K562 (cell line): ENCODE data around the gene CLNK. TPM values are rescaled to one million over a fixed set of nuclear protein-coding genes. Genes with fewer than 3 reads are reported as not detected.

Source experiments
- ATAC-seq: fragments of 200-7000 bp; cut with Tn5 transposase; 3 replicates; pipeline ENCODE4 v1.9.1; 2020; ENCODE audit warnings: moderate library complexity
- BruUV-seq: library from RNA; stranded (reverse); fragments of 400-500 nt; replicated peaks from 2 replicates; lab custom pipeline; 2021; lab: Mats Ljungman, UMichigan
- CTCF ChIA-PET: fragments of 300-600 bp; formaldehyde crosslinking; extraction: SDS; loops from one replicate; lab custom pipeline; 2021; ENCODE audit warnings: low intra/inter-chr PET ratio; lab: Yijun Ruan, JAX
- POLR2A ChIA-PET: fragments of 300-600, 350-650 bp; sonication (Branson Sonifier 250); formaldehyde crosslinking; extraction: SDS; loops from one replicate; lab custom pipeline; 2021; ENCODE audit warnings: antibody characterized with exemption, inconsistent platforms; lab: Yijun Ruan, JAX
- DNase-seq, 4 experiments: peaks; one replicate each; pipeline versions ENCODE4 v3.0.0 to v3.0.0-alpha.2; 2011 to 2018; ENCODE audit warnings: low spot score in 3 of 4, mixed read lengths in 3 of 4; ENCODE audit errors: extremely low read depth in 1 of 4
- FAIRE-seq: peaks from 2 replicates; lab custom pipeline; 2011; peaks lifted over from hg19 to GRCh38; lab: Jason Lieb, UNC
- H2AFZ ChIP-seq: 2 replicates; pipeline ENCODE4 v1.6.0; 2011; ENCODE audit warnings: low read depth, low read length, control low read depth, inconsistent platforms
- H3K27ac ChIP-seq: fragments of 200-600 bp; 3 replicates; pipeline ENCODE4 v1.8.0; 2011; ENCODE audit warnings: low read depth, mild to moderate bottlenecking, control low read depth, inconsistent platforms, low read length, moderate library complexity, mixed read lengths; ENCODE audit errors: extremely low read depth
- H3K27me3 ChIP-seq, 2 experiments: fragments of 300-600 bp in 1 of 2; 2 replicates in 1 of 2; 3 replicates in 1 of 2; pipeline versions ENCODE4 v1.6.0 to v1.8.0; 2011; ENCODE audit warnings: inconsistent platforms in 2 of 2, low read length in 2 of 2, mild to moderate bottlenecking in 1 of 2, mixed read lengths in 1 of 2, moderate library complexity in 1 of 2; ENCODE audit not compliant: control insufficient read depth in 2 of 2, insufficient read depth in 2 of 2
- H3K36me3 ChIP-seq: fragments of 300-600 bp; 3 replicates; pipeline ENCODE4 v1.8.0; 2011; ENCODE audit warnings: mild to moderate bottlenecking, low read length, inconsistent platforms; ENCODE audit not compliant: control insufficient read depth, insufficient read depth
- H3K4me1 ChIP-seq, 2 experiments: fragments of 200-600 bp in 1 of 2; replicated peaks in 1 of 2; 2 replicates in 1 of 2; 3 replicates in 1 of 2; pipeline versions ENCODE4 v1.5.1 to v1.8.0; 2011; ENCODE audit warnings: inconsistent platforms in 2 of 2, low read length in 2 of 2, mild to moderate bottlenecking in 1 of 2, mixed read lengths in 1 of 2, moderate library complexity in 1 of 2; ENCODE audit not compliant: control insufficient read depth in 2 of 2, insufficient read depth in 2 of 2
- H3K4me2 ChIP-seq: 2 replicates; pipeline ENCODE4 v1.6.1; 2011; ENCODE audit warnings: low read length, control low read depth, inconsistent platforms, mixed read lengths; ENCODE audit not compliant: insufficient read depth
- H3K4me3 ChIP-seq: fragments of 200-600 bp; sonication (generic), shearing (Covaris generic); 2 replicates; pipeline ENCODE4 v1.5.1; 2016; ENCODE audit warnings: control low read depth, inconsistent platforms
- H3K79me2 ChIP-seq: fragments of 200-600 bp; 3 replicates; pipeline ENCODE4 v1.8.0; 2011; ENCODE audit warnings: low read length, inconsistent platforms; ENCODE audit not compliant: control insufficient read depth, insufficient read depth
- H3K9ac ChIP-seq, 2 experiments: 2 replicates each; pipeline versions ENCODE4 v1.6.0 to v1.6.1; 2011; ENCODE audit warnings: low read depth in 2 of 2, low read length in 2 of 2, control low read depth in 1 of 2, inconsistent platforms in 1 of 2, mild to moderate bottlenecking in 1 of 2, mixed read lengths in 1 of 2; ENCODE audit not compliant: insufficient read depth in 1 of 2
- H3K9me1 ChIP-seq: one replicate; pipeline ENCODE4 v1.6.0; 2011; ENCODE audit warnings: inconsistent platforms, mild to moderate bottlenecking, low read length, moderate library complexity; ENCODE audit not compliant: control insufficient read depth, insufficient read depth
- H3K9me3 ChIP-seq: replicated peaks from 2 replicates; pipeline ENCODE4 v1.5.1; 2011; ENCODE audit warnings: low read depth, low read length, inconsistent platforms; ENCODE audit not compliant: control insufficient read depth, insufficient read depth
- H4K20me1 ChIP-seq: replicated peaks from 2 replicates; pipeline ENCODE4 v1.6.1; 2011; ENCODE audit warnings: low read length, inconsistent platforms, mixed read lengths; ENCODE audit not compliant: control insufficient read depth, insufficient read depth
- ARID3B ChIP-seq: fragments of 250-450 bp; sonication (Bioruptor Pico); IDR thresholded peaks from 2 replicates; pipeline ENCODE4 v1.4.0; 2020; ENCODE audit warnings: borderline replicate concordance
- BCL6 ChIP-seq: fragments of 250-450 bp; sonication (Bioruptor Pico); IDR thresholded peaks from 2 replicates; pipeline ENCODE4 v1.4.0; 2020
- CAMTA2 ChIP-seq: fragments of 250-450 bp; sonication (Bioruptor Pico); conservative IDR thresholded peaks from 2 replicates; pipeline ENCODE4 v1.5.1; 2022
- CC2D1A ChIP-seq: fragments of 450-650 bp; IDR thresholded peaks from 2 replicates; pipeline ENCODE4 v1.6.1; 2017; ENCODE audit warnings: mild to moderate bottlenecking
- HNRNPH1 ChIP-seq: fragments of 200-400 bp; formaldehyde crosslinking; optimal IDR thresholded peaks from 2 replicates; pipeline ENCODE3; 2017; ENCODE audit warnings: low read depth, mild to moderate bottlenecking, low read length, moderate library complexity
- MEIS2 ChIP-seq: fragments of 450-650 bp; IDR thresholded peaks from 2 replicates; pipeline ENCODE4 v1.6.1; 2014; ENCODE audit warnings: mild to moderate bottlenecking; ENCODE audit not compliant: partially characterized antibody
- NFE2L1 ChIP-seq: fragments of 450-650 bp; IDR thresholded peaks from 2 replicates; pipeline ENCODE4 v1.6.1; 2016; ENCODE audit warnings: missing genetic modification characterization, low read depth, mild to moderate bottlenecking, missing compliant biosample characterization, moderate library complexity, borderline replicate concordance
- NFRKB ChIP-seq: fragments of 450-650 bp; IDR thresholded peaks from 2 replicates; pipeline ENCODE4 v1.6.1; 2016; ENCODE audit warnings: low read depth
- NR0B1 ChIP-seq: fragments of 450-650 bp; IDR thresholded peaks from one replicate; pipeline ENCODE4 v1.6.1; 2018; ENCODE audit warnings: mild to moderate bottlenecking, moderate library complexity; ENCODE audit not compliant: partially characterized antibody
- RBM17 ChIP-seq: fragments of 200-400 bp; formaldehyde crosslinking; IDR thresholded peaks from 2 replicates; pipeline ENCODE4 v1.6.1; 2017; ENCODE audit warnings: low read depth, mild to moderate bottlenecking, low read length, borderline replicate concordance
- U2AF1 ChIP-seq: fragments of 200-400 bp; formaldehyde crosslinking; optimal IDR thresholded peaks from 2 replicates; pipeline ENCODE3; 2017; ENCODE audit warnings: mild to moderate bottlenecking, low read depth, low read length, moderate library complexity
- ZNF318 ChIP-seq, 2 experiments: fragments of 450-650 bp; IDR thresholded peaks; 2 replicates each; pipeline ENCODE4 v1.6.1; 2016; ENCODE audit warnings: mild to moderate bottlenecking in 2 of 2, borderline replicate concordance in 1 of 2, low read depth in 1 of 2, moderate library complexity in 1 of 2
- WGBS: fragments of 100-300 bp; shearing (Covaris generic); methylation state at CpG from one replicate; pipeline ENCODE4 v1.1.6; 2016; ENCODE audit warnings: low coverage, mixed read lengths; ENCODE audit not compliant: insufficient coverage; ENCODE audit errors: missing lambda C conversion rate; 5-methylcytosine and 5-hydroxymethylcytosine counted together
- in situ Hi-C: fragments of 300-500 bp; cut with MboI; formaldehyde crosslinking; loops from 4 replicates; pipeline ENCODE4 v1.15.0; 2018; ENCODE audit warnings: inconsistent platforms, mixed read lengths
- intact Hi-C: fragments of 100-400 bp; cut with micrococcal nuclease; formaldehyde crosslinking; loops from 2 replicates; pipeline ENCODE4 v1.14.2; 2022
- polyA plus RNA-seq, 8 experiments: library from polyadenylated mRNA; depleted of rRNA in 4 of 8; stranded (reverse) in 5 of 8; unstranded in 3 of 8; fragments of >200 nt; fragmentation: Nextera tagmentation in 2 of 8; fragmentation: Illumina TruSeq in 1 of 8; extraction: Ambion mirVana in 2 of 8; extraction: Trizol in 1 of 8; gene quantifications; 2 replicates each; pipeline versions ENCODE4 v1.2.1 to v1.2.3, GENCODE V29; 2011 to 2014; ENCODE audit warnings: inconsistent platforms in 1 of 8, missing spikeins in 1 of 8
- total RNA-seq, 7 experiments: library from RNA; depleted of rRNA in 6 of 7; stranded (reverse); fragments of >200 nt in 6 of 7; fragmentation: Illumina TruSeq in 2 of 7; extraction: Trizol in 2 of 7; gene quantifications; 2 replicates each; pipeline versions ENCODE4 v1.2.1 to v1.2.3, GENCODE V29; 2011 to 2021; ENCODE audit warnings: low replicate concordance in 1 of 7

The CLNK gene
- total and polyA plus RNA-seq, 9 of the 15 experiments (the other 6 are each of a cell fraction or from before 2014, with no cell fraction given), result not detected

- in situ Hi-C loops (no loop called here), intact Hi-C loops (no loop called here)
- no peaks in the 10 kb centered on the region for H3K9me3 ChIP-seq
- H3K4me2 ChIP-seq, result no peak overlapping the region
- H2AFZ ChIP-seq, result no peak overlapping the region
- H4K20me1 ChIP-seq, result no peaks in the 10 kb centered on the region
- H3K9me1 ChIP-seq, result no peaks in the 10 kb centered on the region
- no peaks in the 10 kb centered on the region for H3K79me2 ChIP-seq
- H3K9ac ChIP-seq, result no peak overlapping the region
- no peaks in the 10 kb centered on the region for H3K27me3 ChIP-seq
- no peak overlapping the region for H3K4me3 ChIP-seq
- BruUV-seq, result no TSS peak
- POLR2A ChIA-PET, result no interaction called here
- TF ChIP-seq NFE2L1 (tag), result no peak
- TF ChIP-seq NFRKB, result no peak
- no peak for TF ChIP-seq RBM17
- no peak for TF ChIP-seq BCL6 (CRISPR knock-in tag)
- TF ChIP-seq U2AF1, result no peak
- no peak for TF ChIP-seq ARID3B
- no peak for TF ChIP-seq CAMTA2 (CRISPR knock-in tag)
- no peak for TF ChIP-seq CC2D1A
- TF ChIP-seq HNRNPH1, result no peak
- no peak for TF ChIP-seq ZNF318 (IDR thresholded peaks at IDR 0.05; ENCODE audit: borderline replicate concordance in 1 of 2, low read depth in 1 of 2)
- no peak for TF ChIP-seq MEIS2
- no peak for TF ChIP-seq NR0B1
- CTCF ChIA-PET, result no interaction called here
- WGBS, result 1% methylated on average over 10 of the region's 10 CpGs
- H3K36me3 ChIP-seq, result no peaks in the 10 kb centered on the region
- FAIRE-seq, result no peak
- no peak for ATAC-seq
- no peak for DNase-seq
- H3K27ac ChIP-seq, result no peak overlapping the region
- H3K4me1 ChIP-seq, result no peaks in the 10 kb centered on the region
Observed at GRCh38 chr4:10605031-10605430, 79.5 kb downstream of the CLNK start.
